ENCODE data around the gene GALNS.

GALNS gene

DNA sequence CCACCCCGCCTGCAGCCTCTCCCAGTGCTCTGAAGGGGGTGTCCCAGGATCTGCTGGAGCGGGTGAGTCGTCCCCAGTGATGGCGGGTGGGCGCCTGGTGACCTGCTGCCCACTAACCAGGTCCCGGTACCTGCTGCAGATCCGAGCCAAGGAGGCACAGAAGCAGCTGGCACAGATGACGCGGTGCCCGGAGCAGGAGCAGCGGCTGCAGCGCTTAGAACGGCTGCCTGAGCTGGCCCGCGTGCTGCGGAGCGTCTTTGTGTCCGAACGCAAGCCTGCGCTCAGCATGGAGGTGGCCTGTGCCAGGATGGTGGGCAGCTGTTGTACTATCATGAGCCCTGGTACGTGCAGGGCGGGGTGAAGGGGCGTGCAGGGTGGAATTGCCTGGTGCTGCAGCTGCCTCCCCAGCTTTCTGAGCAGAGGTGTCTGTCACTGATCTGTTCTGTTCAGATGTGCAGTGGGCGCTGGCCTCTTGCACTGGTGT, 49.6 kb downstream of the GALNS start:
- ATAC-seq, result no peak
- Mint-ChIP-seq H3K4me1 (peaks cover 44% of the 10 kb centered on the region), H3K27me3 (no peaks in the 10 kb centered on the region), H3K9me3 (no peaks in the 10 kb centered on the region), H3K36me3 (peaks cover 9% of the 10 kb centered on the region), H3K27ac (peak overlapping the region; percentile 40), H3K4me3 (no peak overlapping the region)

DNA sequence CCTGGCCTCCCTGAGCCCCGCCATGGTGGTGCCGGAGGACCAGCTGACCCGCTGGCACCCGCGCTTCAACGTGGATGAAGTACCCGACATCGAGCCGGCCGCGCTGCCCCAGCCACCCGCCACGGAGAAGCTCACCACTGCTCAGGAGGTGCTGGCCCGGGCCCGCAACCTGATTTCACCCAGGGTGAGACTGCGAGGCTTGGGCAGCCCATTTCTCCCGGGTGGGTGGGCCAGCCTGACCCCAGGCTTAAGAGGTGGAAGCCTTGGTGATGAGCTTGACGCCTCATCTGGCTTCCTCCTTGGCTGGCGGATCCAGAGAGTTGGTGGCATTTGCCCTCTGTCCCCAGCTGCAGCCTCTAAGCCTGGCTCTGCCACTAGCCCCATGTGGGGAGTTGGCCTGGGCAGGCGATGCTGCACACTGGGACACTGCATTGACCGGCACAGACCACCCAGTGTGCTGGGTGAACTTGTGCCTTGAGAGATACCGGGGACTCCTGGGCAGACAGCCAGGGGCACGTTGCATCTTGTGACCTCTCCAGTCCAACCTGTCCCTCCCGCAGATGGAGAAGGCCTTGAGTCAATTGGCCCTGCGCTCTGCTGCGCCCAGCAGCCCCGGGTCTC, 50.1 kb downstream of the GALNS start:
- Mint-ChIP-seq H3K4me3 (no peak overlapping the region), H3K36me3 (peaks cover 9% of the 10 kb centered on the region), H3K4me1 (peaks cover 38% of the 10 kb centered on the region), H3K9me3 (no peaks in the 10 kb centered on the region), H3K27me3 (no peaks in the 10 kb centered on the region), H3K27ac (no peak overlapping the region)
- ATAC-seq, result no peak

DNA sequence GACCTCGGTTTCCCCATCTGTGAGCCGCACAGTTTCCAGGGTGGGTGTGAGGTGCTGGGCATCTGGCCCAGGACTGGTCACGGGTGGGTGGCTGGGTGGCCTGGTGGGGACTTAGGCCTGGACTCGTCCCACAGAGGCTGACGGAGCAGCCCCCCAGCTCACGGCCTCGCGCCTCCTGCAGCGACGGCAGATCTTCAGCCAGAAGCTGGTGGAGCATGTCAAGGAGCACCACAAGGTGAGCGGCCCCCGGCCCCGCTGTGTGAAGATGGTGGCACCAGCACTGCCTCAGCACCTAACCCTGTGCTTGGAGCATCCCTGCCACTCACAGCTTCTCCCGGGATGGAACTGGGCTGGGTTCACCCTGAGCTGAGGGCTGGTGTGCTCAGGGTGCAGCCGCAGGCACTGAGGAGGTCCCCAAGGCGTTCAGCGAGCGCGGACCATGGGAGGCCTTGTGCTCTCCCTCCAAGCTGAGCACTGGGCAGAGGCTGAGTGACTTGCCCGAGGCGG, 50.8 kb downstream of the GALNS start:
- no peak for ATAC-seq
- Mint-ChIP-seq H3K36me3 (peaks cover 9% of the 10 kb centered on the region), H3K27me3 (no peaks in the 10 kb centered on the region), H3K9me3 (no peaks in the 10 kb centered on the region), H3K4me1 (peaks cover 40% of the 10 kb centered on the region), H3K4me3 (no peak overlapping the region), H3K27ac (no peak overlapping the region)

DNA sequence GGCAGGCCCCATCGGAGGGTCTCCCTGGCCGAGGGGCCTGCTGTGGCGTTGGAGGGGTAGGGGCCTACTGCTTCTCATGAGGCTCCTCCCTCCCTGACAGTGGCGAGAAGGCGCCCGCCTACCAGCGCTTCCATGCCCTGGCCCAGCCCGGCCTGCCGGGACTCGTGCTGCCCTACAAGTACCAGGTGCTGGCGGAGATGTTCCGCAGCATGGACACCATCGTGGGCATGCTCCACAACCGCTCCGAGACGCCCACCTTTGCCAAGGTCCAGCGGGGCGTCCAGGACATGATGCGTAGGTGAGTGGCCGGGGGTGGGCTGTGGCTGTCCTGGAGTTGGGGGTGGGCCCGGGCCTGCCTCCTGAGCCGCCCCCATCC, 51.4 kb downstream of the GALNS start:
- ATAC-seq, result no peak
- Mint-ChIP-seq H3K4me1 (peaks cover 39% of the 10 kb centered on the region), H3K4me3 (no peak overlapping the region), H3K36me3 (peaks cover 9% of the 10 kb centered on the region), H3K27ac (no peak overlapping the region), H3K9me3 (no peaks in the 10 kb centered on the region), H3K27me3 (no peaks in the 10 kb centered on the region)

- no peaks in the 10 kb centered on the region for H3K9me3 Mint-ChIP-seq
- H3K4me1 Mint-ChIP-seq, result peaks cover 33% of the 10 kb centered on the region
- H3K4me3 Mint-ChIP-seq, result peak overlapping the region; percentile 73
- ATAC-seq, result peak; percentile 17
- H3K27me3 Mint-ChIP-seq, result no peaks in the 10 kb centered on the region
- peaks cover 9% of the 10 kb centered on the region for H3K36me3 Mint-ChIP-seq
- H3K27ac Mint-ChIP-seq, result peak overlapping the region; percentile 83
Measured at GRCh38 chr16:88804552-88805339, 52.0 kb downstream of the GALNS start.

GRCh38 chr16:88804173-88804551, 52.6 kb downstream of the GALNS start:
- H3K36me3 Mint-ChIP-seq, result peaks cover 4% of the 10 kb centered on the region
- H3K4me3 Mint-ChIP-seq, result peak overlapping the region; percentile 73
- peak; percentile 3 for ATAC-seq
- peaks cover 28% of the 10 kb centered on the region for H3K4me1 Mint-ChIP-seq
- no peaks in the 10 kb centered on the region for H3K27me3 Mint-ChIP-seq
- H3K27ac Mint-ChIP-seq, result peak overlapping the region; percentile 83
- H3K9me3 Mint-ChIP-seq, result no peaks in the 10 kb centered on the region

DNA sequence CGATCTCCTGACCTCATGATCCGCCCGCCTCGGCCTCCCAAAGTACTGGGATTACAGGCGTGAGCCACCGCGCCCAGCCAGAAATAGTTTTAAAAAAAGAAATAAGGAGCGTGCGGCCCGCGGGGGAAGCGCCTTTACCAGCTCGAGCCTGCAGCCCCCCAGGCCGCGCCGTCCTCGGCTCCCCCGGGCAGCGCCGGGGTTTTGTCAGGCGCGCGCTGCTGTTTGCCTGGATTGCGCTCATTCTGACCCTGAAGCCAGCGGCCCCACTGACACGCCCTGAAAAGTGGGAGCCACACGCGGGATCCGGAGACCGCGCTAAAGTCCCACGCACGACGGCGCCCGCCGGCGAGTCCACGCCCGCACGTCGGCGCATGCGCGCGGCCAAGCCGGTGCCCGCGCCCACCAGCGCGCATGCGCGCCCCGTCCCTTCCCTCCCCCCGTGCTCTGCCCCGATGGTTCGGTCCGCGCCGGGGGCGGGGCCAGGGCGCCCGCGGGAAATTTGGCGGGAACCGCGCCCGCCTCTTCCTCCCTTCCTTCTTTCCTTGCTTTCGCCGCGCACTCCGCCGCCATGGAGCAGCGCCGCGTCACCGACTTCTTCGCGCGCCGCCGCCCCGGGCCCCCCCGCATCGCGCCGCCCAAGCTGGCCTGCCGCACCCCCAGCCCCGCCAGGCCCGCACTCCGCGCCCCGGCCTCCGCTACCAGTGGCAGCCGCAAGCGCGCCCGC, 53.3 kb downstream of the GALNS start, which contains the start of gene CDT1:
Gene CDT1 (plus strand): TSS at position 526 of the 724 bp plus-strand sequence. CDS start 43 bp downstream, at position 569.
- H3K27me3 Mint-ChIP-seq, result no peaks in the 10 kb centered on the region
- ATAC-seq, result peak; percentile 58
- H3K9me3 Mint-ChIP-seq, result no peaks in the 10 kb centered on the region
- peak within 1 kb of the TSS; percentile 83 for H3K27ac Mint-ChIP-seq
- H3K36me3 Mint-ChIP-seq, result no peaks in the 10 kb centered on the region
- peak within 1 kb of the TSS; percentile 82 for H3K4me3 Mint-ChIP-seq
- H3K4me1 Mint-ChIP-seq, result peaks cover 25% of the 10 kb centered on the region

- H3K36me3 Mint-ChIP-seq, result no peaks in the 10 kb centered on the region
- no peak overlapping the region for H3K4me3 Mint-ChIP-seq
- no peak overlapping the region for H3K27ac Mint-ChIP-seq
- ATAC-seq, result no peak
- no peaks in the 10 kb centered on the region for H3K27me3 Mint-ChIP-seq
- H3K9me3 Mint-ChIP-seq, result no peaks in the 10 kb centered on the region
- H3K4me1 Mint-ChIP-seq, result peaks cover 19% of the 10 kb centered on the region
Measured at GRCh38 chr16:88800277-88800592, 56.5 kb downstream of the GALNS start.

- no peak for ATAC-seq
- Mint-ChIP-seq H3K36me3 (no peaks in the 10 kb centered on the region), H3K27me3 (no peaks in the 10 kb centered on the region), H3K4me1 (peaks cover 24% of the 10 kb centered on the region), H3K9me3 (no peaks in the 10 kb centered on the region), H3K27ac (no peak overlapping the region), H3K4me3 (no peak overlapping the region)
Measured at GRCh38 chr16:88799569-88800276, 57.0 kb downstream of the GALNS start.

GRCh38 chr16:88798772-88799455, 57.8 kb downstream of the GALNS start:
- Mint-ChIP-seq H3K27ac (no peak overlapping the region), H3K9me3 (no peaks in the 10 kb centered on the region), H3K36me3 (no peaks in the 10 kb centered on the region), H3K4me1 (peaks cover 27% of the 10 kb centered on the region), H3K27me3 (no peaks in the 10 kb centered on the region), H3K4me3 (no peak overlapping the region)
- no peak for ATAC-seq

DNA sequence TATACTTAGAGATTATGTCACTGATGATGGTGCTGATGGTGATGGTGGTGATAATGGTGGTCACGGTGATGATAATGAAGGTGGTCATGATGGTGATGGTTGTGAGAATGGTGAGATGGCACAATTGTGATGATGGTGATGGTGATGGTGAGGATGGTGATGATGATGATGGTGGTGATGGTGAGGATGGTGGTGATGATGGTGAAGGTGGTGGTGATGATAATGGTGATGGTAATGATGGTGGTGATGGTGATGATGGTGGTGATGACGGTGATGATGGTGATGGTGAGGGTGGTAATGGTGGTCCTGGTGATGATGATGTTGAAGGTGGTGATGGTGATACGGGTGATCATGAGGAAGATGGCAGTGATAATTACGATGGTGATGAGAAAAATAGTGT, 58.7 kb downstream of the GALNS start:
- H3K36me3 Mint-ChIP-seq, result no peaks in the 10 kb centered on the region
- H3K4me1 Mint-ChIP-seq, result peaks cover 34% of the 10 kb centered on the region
- H3K27me3 Mint-ChIP-seq, result no peaks in the 10 kb centered on the region
- no peak overlapping the region for H3K27ac Mint-ChIP-seq
- H3K9me3 Mint-ChIP-seq, result no peaks in the 10 kb centered on the region
- ATAC-seq, result no peak
- H3K4me3 Mint-ChIP-seq, result no peak overlapping the region

- Mint-ChIP-seq H3K9me3 (no peaks in the 10 kb centered on the region), H3K36me3 (no peaks in the 10 kb centered on the region), H3K27ac (no peak overlapping the region), H3K27me3 (no peaks in the 10 kb centered on the region), H3K4me3 (no peak overlapping the region), H3K4me1 (peaks cover 41% of the 10 kb centered on the region)
- no peak for ATAC-seq
Measured at GRCh38 chr16:88796278-88796677, 60.5 kb downstream of the GALNS start.

DNA sequence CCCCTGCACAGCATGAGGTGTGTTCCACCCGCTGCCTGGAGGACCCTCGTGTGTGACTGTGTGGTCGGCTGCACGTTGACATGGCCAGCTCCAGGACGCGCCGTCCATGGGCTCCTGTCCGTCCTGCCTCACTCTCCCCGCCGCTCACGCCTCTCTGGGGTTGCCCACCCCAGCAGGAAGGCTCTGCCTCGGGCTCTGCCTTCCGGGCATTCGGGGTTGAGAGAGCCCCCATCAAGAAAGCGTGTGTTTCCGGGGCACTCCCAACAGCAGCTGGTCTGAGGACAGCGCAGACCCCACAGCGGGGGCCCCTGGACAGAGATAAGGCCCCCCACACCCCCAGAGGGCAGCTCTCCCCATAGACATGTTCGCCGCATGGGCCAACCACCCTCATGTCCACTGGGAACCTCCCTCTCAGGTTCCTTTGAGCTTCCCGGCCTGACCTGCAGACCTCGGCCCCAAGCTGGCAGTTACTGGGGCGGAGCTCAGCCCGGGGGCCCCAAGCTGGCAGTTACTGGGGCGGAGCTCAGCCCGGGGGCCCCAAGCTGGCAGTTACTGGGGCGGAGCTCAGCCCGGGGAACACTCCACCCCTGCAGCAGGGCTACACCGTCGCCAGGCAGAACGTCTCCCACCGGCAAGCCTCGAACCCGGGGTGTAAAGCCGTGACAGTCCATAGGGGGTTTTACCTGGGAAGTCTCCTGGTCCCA, 63.3 kb downstream of the GALNS start:
- Mint-ChIP-seq H3K27me3 (no peaks in the 10 kb centered on the region), H3K27ac (no peak overlapping the region), H3K9me3 (no peaks in the 10 kb centered on the region), H3K4me3 (no peak overlapping the region), H3K4me1 (peaks cover 52% of the 10 kb centered on the region), H3K36me3 (no peaks in the 10 kb centered on the region)
- no peak for ATAC-seq

GRCh38 chr16:88792668-88793250, 64.0 kb downstream of the GALNS start:
- ATAC-seq, result no peak
- H3K27me3 Mint-ChIP-seq, result no peaks in the 10 kb centered on the region
- no peaks in the 10 kb centered on the region for H3K36me3 Mint-ChIP-seq
- H3K4me3 Mint-ChIP-seq, result peak overlapping the region; percentile 29
- no peak overlapping the region for H3K27ac Mint-ChIP-seq
- peaks cover 52% of the 10 kb centered on the region for H3K4me1 Mint-ChIP-seq
- H3K9me3 Mint-ChIP-seq, result no peaks in the 10 kb centered on the region

Measured in stimulated activated memory B cell treated with anti-CD40 and anti-IgM and Interleukin-4, amounts not matched to agents 10 μg/mL and 1 μg/mL and 100 μg/mL, for 72 hours (primary cell).